ENCODE data around the gene FGF12.
"Not testable (repeated sequence)": the region's sequence is repeated elsewhere in the genome, so short reads cannot be mapped to it uniquely, and the experiment has no call there.

Gene FGF12

GRCh38 chr3:192597506-192597905 is 129.8 kb downstream of the FGF12 start:
- Histone ChIP-seq H3K27me3 (ENCODE audit: insufficient read depth, low read length) (no peaks in the 10 kb centered on the region), H3K36me3 (ENCODE audit: insufficient read depth, low read length) (no peaks in the 10 kb centered on the region), H3K27ac (ENCODE audit: low read depth, low read length) (no peak overlapping the region), H2AFZ (ENCODE audit: low read length, unreplicated experiment) (no peak overlapping the region), H3K4me3 (ENCODE audit: low read depth, low read length) (no peak overlapping the region), H3K4me1 (ENCODE audit: control insufficient read depth, insufficient read depth, low read length, unreplicated experiment) (no peaks in the 10 kb centered on the region), H3K79me2 (ENCODE audit: control insufficient read depth, insufficient read depth, low read length, unreplicated experiment) (no peaks in the 10 kb centered on the region)

- peaks cover 17% of the 10 kb centered on the region for H3K27me3 ChIP-seq (ENCODE audit: insufficient read depth, low read length)
- H3K27ac ChIP-seq (ENCODE audit: low read depth, low read length) = no peak overlapping the region
- H2AFZ ChIP-seq (ENCODE audit: low read length, unreplicated experiment) = no peak overlapping the region
- H3K4me3 ChIP-seq (ENCODE audit: low read depth, low read length) = no peak overlapping the region
- H3K4me1 ChIP-seq (ENCODE audit: control insufficient read depth, insufficient read depth, low read length, unreplicated experiment) = no peaks in the 10 kb centered on the region
- H3K79me2 ChIP-seq (ENCODE audit: control insufficient read depth, insufficient read depth, low read length, unreplicated experiment) = no peaks in the 10 kb centered on the region
- no peaks in the 10 kb centered on the region for H3K36me3 ChIP-seq (ENCODE audit: insufficient read depth, low read length)
Observed at GRCh38 chr3:192578729-192579128, 148.6 kb downstream of the FGF12 start.

DNA sequence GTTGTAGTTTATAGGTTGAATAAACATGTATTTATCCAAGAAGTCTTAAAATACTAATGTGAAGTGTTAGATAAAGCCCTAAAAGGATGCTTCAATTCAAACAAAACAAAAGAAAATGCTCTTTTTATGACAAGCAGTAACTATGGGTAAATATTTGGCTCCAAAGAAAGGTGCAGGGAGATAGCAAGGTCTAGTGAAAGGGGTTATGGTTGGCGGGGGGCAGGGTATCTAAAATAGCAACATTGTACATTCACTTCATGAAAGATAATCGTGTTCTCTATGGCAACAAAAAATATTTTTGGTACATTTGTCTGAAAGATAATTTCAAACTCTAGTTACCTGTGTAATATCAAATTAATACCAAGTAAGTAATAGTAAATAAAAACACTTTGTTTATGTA is 149.5 kb downstream of the FGF12 start:
- Histone ChIP-seq H3K4me3 (ENCODE audit: low read depth, low read length) (no peak overlapping the region), H2AFZ (ENCODE audit: low read length, unreplicated experiment) (no peak overlapping the region), H3K27me3 (ENCODE audit: insufficient read depth, low read length) (peaks cover 17% of the 10 kb centered on the region), H3K27ac (ENCODE audit: low read depth, low read length) (no peak overlapping the region), H3K4me1 (ENCODE audit: control insufficient read depth, insufficient read depth, low read length, unreplicated experiment) (no peaks in the 10 kb centered on the region), H3K36me3 (ENCODE audit: insufficient read depth, low read length) (no peaks in the 10 kb centered on the region), H3K79me2 (ENCODE audit: control insufficient read depth, insufficient read depth, low read length, unreplicated experiment) (no peaks in the 10 kb centered on the region)

- no peak overlapping the region for H3K4me3 ChIP-seq (ENCODE audit: low read depth, low read length)
- H3K36me3 ChIP-seq (ENCODE audit: insufficient read depth, low read length) = no peaks in the 10 kb centered on the region
- no peaks in the 10 kb centered on the region for H3K4me1 ChIP-seq (ENCODE audit: control insufficient read depth, insufficient read depth, low read length, unreplicated experiment)
- no peak overlapping the region for H3K27ac ChIP-seq (ENCODE audit: low read depth, low read length)
- H3K27me3 ChIP-seq (ENCODE audit: insufficient read depth, low read length) = peaks cover 19% of the 10 kb centered on the region
- H3K79me2 ChIP-seq (ENCODE audit: control insufficient read depth, insufficient read depth, low read length, unreplicated experiment) = no peaks in the 10 kb centered on the region
- no peak overlapping the region for H2AFZ ChIP-seq (ENCODE audit: low read length, unreplicated experiment)
Observed at GRCh38 chr3:192577271-192577670, 150.1 kb downstream of the FGF12 start.

DNA sequence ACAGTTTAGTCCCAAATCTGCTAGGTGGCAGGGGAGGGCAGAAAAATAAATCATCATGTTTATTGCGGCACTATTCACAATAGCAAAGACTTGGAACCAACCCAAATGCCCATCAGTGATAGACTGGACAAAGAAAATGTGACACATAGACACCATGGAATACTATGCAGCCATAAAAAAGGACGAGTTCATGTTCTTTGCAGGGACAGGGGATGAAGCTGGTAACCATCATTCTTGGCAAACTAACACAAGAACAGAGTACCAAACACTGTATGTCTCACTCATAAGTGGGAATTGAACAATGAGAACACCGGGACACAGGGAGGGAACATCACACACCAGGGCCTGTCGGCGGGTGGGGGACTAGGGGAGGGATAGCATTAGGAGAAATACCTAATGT is 150.6 kb downstream of the FGF12 start:
- H3K79me2 ChIP-seq (ENCODE audit: control insufficient read depth, insufficient read depth, low read length, unreplicated experiment); H2AFZ ChIP-seq (ENCODE audit: low read length, unreplicated experiment); H3K36me3 ChIP-seq (ENCODE audit: insufficient read depth, low read length); H3K4me3 ChIP-seq (ENCODE audit: low read depth, low read length); H3K27ac ChIP-seq (ENCODE audit: low read depth, low read length); H3K4me1 ChIP-seq (ENCODE audit: control insufficient read depth, insufficient read depth, low read length, unreplicated experiment): not testable (repeated sequence)
- peaks cover 25% of the 10 kb centered on the region for H3K27me3 ChIP-seq (ENCODE audit: insufficient read depth, low read length)

DNA sequence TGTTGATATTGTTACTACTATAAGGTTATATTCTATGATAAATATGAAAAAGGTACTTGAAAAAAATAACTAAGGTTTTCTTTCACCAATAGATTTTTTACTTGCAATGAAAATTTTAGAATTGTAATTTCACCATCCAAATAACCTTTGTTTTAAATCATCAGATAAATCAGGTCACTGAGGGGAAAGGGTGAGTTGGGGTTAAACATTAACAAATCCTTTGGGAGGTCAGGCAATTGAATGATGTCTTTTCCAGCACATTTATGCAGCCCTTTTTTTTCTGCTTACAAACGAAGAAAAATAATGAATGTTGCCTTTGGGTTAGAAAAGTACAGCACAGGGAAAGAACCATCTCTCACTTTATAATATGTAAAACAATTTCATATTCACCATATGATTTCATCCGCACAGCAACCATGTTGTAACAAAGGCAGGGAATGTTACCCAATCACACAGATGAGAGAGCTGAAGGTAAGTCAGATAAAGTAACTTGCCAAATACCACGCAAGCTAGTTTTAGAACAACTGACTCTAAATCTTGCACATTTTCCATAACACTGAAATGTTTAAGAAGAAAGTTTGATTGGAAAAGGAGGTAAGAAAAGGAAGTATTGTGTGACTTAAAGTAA is 151.3 kb downstream of the FGF12 start:
- Histone ChIP-seq H3K27ac (ENCODE audit: low read depth, low read length) (no peak overlapping the region), H3K79me2 (ENCODE audit: control insufficient read depth, insufficient read depth, low read length, unreplicated experiment) (no peaks in the 10 kb centered on the region), H2AFZ (ENCODE audit: low read length, unreplicated experiment) (no peak overlapping the region), H3K27me3 (ENCODE audit: insufficient read depth, low read length) (peaks cover 26% of the 10 kb centered on the region), H3K4me3 (ENCODE audit: low read depth, low read length) (no peak overlapping the region), H3K36me3 (ENCODE audit: insufficient read depth, low read length) (no peaks in the 10 kb centered on the region), H3K4me1 (ENCODE audit: control insufficient read depth, insufficient read depth, low read length, unreplicated experiment) (no peaks in the 10 kb centered on the region)

DNA sequence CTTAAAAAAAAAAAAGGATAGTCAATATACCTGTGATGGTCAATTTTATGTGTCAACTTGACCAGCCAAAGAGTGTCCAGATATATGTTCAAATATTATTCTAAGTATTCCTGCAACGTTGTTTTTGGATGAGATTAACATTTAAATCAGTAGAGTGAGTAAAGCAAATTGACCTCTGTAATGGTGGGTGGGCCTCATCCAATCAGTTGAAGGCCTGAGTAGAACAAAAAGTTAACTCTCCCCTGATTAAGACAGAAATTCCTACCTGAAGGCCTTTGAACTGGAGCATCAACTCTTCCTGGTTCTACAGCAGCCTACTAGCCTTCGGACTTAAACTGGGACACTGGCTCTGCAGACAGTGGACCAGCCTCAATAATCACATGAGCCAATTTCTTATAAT is 154.1 kb downstream of the FGF12 start:
- H3K4me3 ChIP-seq (ENCODE audit: low read depth, low read length) = no peak overlapping the region
- H3K4me1 ChIP-seq (ENCODE audit: control insufficient read depth, insufficient read depth, low read length, unreplicated experiment) = no peaks in the 10 kb centered on the region
- no peaks in the 10 kb centered on the region for H3K36me3 ChIP-seq (ENCODE audit: insufficient read depth, low read length)
- no peak overlapping the region for H3K27ac ChIP-seq (ENCODE audit: low read depth, low read length)
- peaks cover 27% of the 10 kb centered on the region for H3K27me3 ChIP-seq (ENCODE audit: insufficient read depth, low read length)
- H3K79me2 ChIP-seq (ENCODE audit: control insufficient read depth, insufficient read depth, low read length, unreplicated experiment) = no peaks in the 10 kb centered on the region
- no peak overlapping the region for H2AFZ ChIP-seq (ENCODE audit: low read length, unreplicated experiment)

GRCh38 chr3:192570821-192571791 is 156.2 kb downstream of the FGF12 start:
- H2AFZ ChIP-seq (ENCODE audit: low read length, unreplicated experiment) = peak overlapping the region; percentile 53
- peak overlapping the region; percentile 78 for H3K4me3 ChIP-seq (ENCODE audit: low read depth, low read length)
- H3K27ac ChIP-seq (ENCODE audit: low read depth, low read length) = no peak overlapping the region

DNA sequence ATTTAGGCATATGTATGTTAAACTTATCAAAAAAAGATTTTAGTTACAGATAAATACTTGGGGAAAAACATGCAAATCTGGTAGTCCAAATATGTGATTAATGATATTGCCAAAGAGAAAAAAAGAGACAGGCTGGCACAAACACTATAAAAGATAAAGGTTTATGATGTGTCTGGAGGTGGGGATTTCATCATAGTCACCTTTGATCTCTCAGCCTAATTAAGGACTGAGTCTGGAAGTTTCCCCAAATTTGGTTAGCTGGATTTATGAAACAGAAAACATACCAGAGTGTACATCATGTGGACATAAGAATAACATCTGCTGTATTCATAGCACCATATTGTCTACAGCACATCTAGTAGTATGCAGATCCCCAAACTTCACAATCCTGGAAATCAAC is 157.0 kb downstream of the FGF12 start:
- no peak overlapping the region for H2AFZ ChIP-seq (ENCODE audit: low read length, unreplicated experiment)
- H3K4me3 ChIP-seq (ENCODE audit: low read depth, low read length) = no peak overlapping the region
- H3K79me2 ChIP-seq (ENCODE audit: control insufficient read depth, insufficient read depth, low read length, unreplicated experiment) = no peaks in the 10 kb centered on the region
- no peak overlapping the region for H3K27ac ChIP-seq (ENCODE audit: low read depth, low read length)
- H3K36me3 ChIP-seq (ENCODE audit: insufficient read depth, low read length) = no peaks in the 10 kb centered on the region
- no peaks in the 10 kb centered on the region for H3K4me1 ChIP-seq (ENCODE audit: control insufficient read depth, insufficient read depth, low read length, unreplicated experiment)
- H3K27me3 ChIP-seq (ENCODE audit: insufficient read depth, low read length) = peaks cover 27% of the 10 kb centered on the region

More at GRCh38 chr3:192570821-192571791, 156.2 kb downstream of the FGF12 start:
- H3K4me1 ChIP-seq (ENCODE audit: control insufficient read depth, insufficient read depth, low read length, unreplicated experiment) = no peaks in the 10 kb centered on the region
- H3K36me3 ChIP-seq (ENCODE audit: insufficient read depth, low read length) = no peaks in the 10 kb centered on the region
- H3K79me2 ChIP-seq (ENCODE audit: control insufficient read depth, insufficient read depth, low read length, unreplicated experiment) = no peaks in the 10 kb centered on the region
- peaks cover 27% of the 10 kb centered on the region for H3K27me3 ChIP-seq (ENCODE audit: insufficient read depth, low read length)

- no peaks in the 10 kb centered on the region for H3K79me2 ChIP-seq (ENCODE audit: control insufficient read depth, insufficient read depth, low read length, unreplicated experiment)
- H3K36me3 ChIP-seq (ENCODE audit: insufficient read depth, low read length) = no peaks in the 10 kb centered on the region
- peaks cover 21% of the 10 kb centered on the region for H3K27me3 ChIP-seq (ENCODE audit: insufficient read depth, low read length)
- no peak overlapping the region for H3K4me3 ChIP-seq (ENCODE audit: low read depth, low read length)
- H3K4me1 ChIP-seq (ENCODE audit: control insufficient read depth, insufficient read depth, low read length, unreplicated experiment) = no peaks in the 10 kb centered on the region
- no peak overlapping the region for H2AFZ ChIP-seq (ENCODE audit: low read length, unreplicated experiment)
- no peak overlapping the region for H3K27ac ChIP-seq (ENCODE audit: low read depth, low read length)
Observed at GRCh38 chr3:192566706-192567290, 160.5 kb downstream of the FGF12 start.

Measured in ACC112 (cell line).